Limb (tissue), 2 donors: ENCODE results near the gene VGF.

Experiments used
- DNase-seq, 2 donors: peaks; one replicate each; pipeline ENCODE4 v3.0.0-alpha.2; 2016; ENCODE audit errors: extremely low spot score in 2 of 2

VGF gene

GRCh38 chr7:101186194-101186593 is 20.8 kb upstream of the VGF start:
- DNase-seq, result no peak

GRCh38 chr7:101185258-101185839 is 20.0 kb upstream of the VGF start:
- no peak for DNase-seq

GRCh38 chr7:101180130-101180755 is 14.9 kb upstream of the VGF start, which contains the start of gene NAT16:
Gene NAT16 (minus strand): TSS chr7:101180293. CDS start chr7:101174807, 5,486 bp downstream.
- peak in 1 of 2 donors; percentile 45 for DNase-seq

GRCh38 chr7:101179713-101180112 is 14.3 kb upstream of the VGF start:
- peak in 1 of 2 donors; percentile 51 for DNase-seq

GRCh38 chr7:101179117-101179516 is 13.7 kb upstream of the VGF start:
- DNase-seq, result peak in 1 of 2 donors; percentile 43

GRCh38 chr7:101177644-101178043 is 12.3 kb upstream of the VGF start:
- no peak for DNase-seq

GRCh38 chr7:101175664-101176063 is 10.3 kb upstream of the VGF start:
- no peak for DNase-seq

GRCh38 chr7:101174322-101174854 is 9.0 kb upstream of the VGF start:
- no peak for DNase-seq

GRCh38 chr7:101173752-101174244 is 8.4 kb upstream of the VGF start:
- DNase-seq, result no peak

GRCh38 chr7:101172854-101173751 is 7.7 kb upstream of the VGF start:
- DNase-seq, result peak in 1 of 2 donors; percentile 77

- DNase-seq, result no peak
Observed at GRCh38 chr7:101172005-101172853, 6.9 kb upstream of the VGF start.

GRCh38 chr7:101171442-101171837 is 6.1 kb upstream of the VGF start:
- DNase-seq, result no peak

GRCh38 chr7:101170617-101171441 is 5.5 kb upstream of the VGF start:
- no peak for DNase-seq

GRCh38 chr7:101169838-101170551 is 4.6 kb upstream of the VGF start:
- peak; percentile 52 to 89 for DNase-seq

GRCh38 chr7:101169110-101169837 is 3.9 kb upstream of the VGF start:
- DNase-seq, result no peak

GRCh38 chr7:101168412-101169049 is 3.2 kb upstream of the VGF start:
- DNase-seq, result no peak

GRCh38 chr7:101167645-101168411 is 2.5 kb upstream of the VGF start:
- DNase-seq, result no peak
